Keratinocyte (primary cell): ENCODE measurements around the gene PEPD. TPM values are rescaled to one million over a fixed set of nuclear protein-coding genes. Genes with fewer than 3 reads are reported as not detected.

Experiments used
- DNase-seq: peaks from one replicate; pipeline ENCODE4 v3.0.0-alpha.2; 2011; ENCODE audit warnings: low read depth, missing footprints, low spot score
- FAIRE-seq: peaks from 2 replicates; lab custom pipeline; 2011; peaks lifted over from hg19 to GRCh38; lab: Jason Lieb, UNC
- H2AFZ ChIP-seq: 2 replicates; pipeline ENCODE4 v1.6.0; 2012; ENCODE audit warnings: low read length, control low read depth, inconsistent platforms; ENCODE audit not compliant: control insufficient read depth
- H3K27ac ChIP-seq: 2 replicates; pipeline ENCODE4 v1.5.1; 2011; ENCODE audit warnings: low read length; ENCODE audit not compliant: control insufficient read depth, insufficient read depth
- H3K27me3 ChIP-seq: 3 replicates; pipeline ENCODE4 v1.6.0; 2011; ENCODE audit warnings: low read length; ENCODE audit not compliant: control insufficient read depth, insufficient read depth; ENCODE audit errors: extremely low read depth
- H3K36me3 ChIP-seq, 2 experiments: 2 replicates in 1 of 2; 3 replicates in 1 of 2; pipeline ENCODE4 v1.5.1; 2011; ENCODE audit warnings: low read length in 2 of 2, mild to moderate bottlenecking in 1 of 2; ENCODE audit not compliant: control insufficient read depth in 2 of 2, insufficient read depth in 2 of 2; ENCODE audit errors: extremely low read depth in 1 of 2
- H3K4me1 ChIP-seq: 3 replicates; pipeline ENCODE4 v1.5.1; 2011; ENCODE audit warnings: low read length; ENCODE audit not compliant: control insufficient read depth, insufficient read depth; ENCODE audit errors: extremely low read depth
- H3K4me2 ChIP-seq: 3 replicates; pipeline ENCODE4 v1.6.0; 2011; ENCODE audit warnings: low read depth, low read length; ENCODE audit not compliant: control insufficient read depth, insufficient read depth; ENCODE audit errors: extremely low read depth
- H3K4me3 ChIP-seq, 3 experiments: fragments of 200-600 bp in 1 of 3; sonication (generic) in 1 of 3; 2 replicates in 2 of 3; 3 replicates in 1 of 3; pipeline ENCODE4 v1.5.1; 2011 to 2016; ENCODE audit warnings: low read length in 3 of 3, mild to moderate bottlenecking in 3 of 3, control low read depth in 2 of 3, inconsistent platforms in 1 of 3, low read depth in 1 of 3, mixed read lengths in 1 of 3, mixed run types in 1 of 3, moderate library complexity in 1 of 3; ENCODE audit not compliant: control insufficient read depth in 2 of 3, insufficient read depth in 2 of 3; ENCODE audit errors: extremely low read depth in 1 of 3
- H3K79me2 ChIP-seq: 2 replicates; pipeline ENCODE4 v1.6.0; 2012; ENCODE audit warnings: low read length; ENCODE audit not compliant: control insufficient read depth, insufficient read depth
- H3K9ac ChIP-seq: 3 replicates; pipeline ENCODE4 v1.6.0; 2011; ENCODE audit warnings: low read length; ENCODE audit not compliant: control insufficient read depth, insufficient read depth; ENCODE audit errors: extremely low read depth
- H3K9me1 ChIP-seq: 3 replicates; pipeline ENCODE4 v1.6.0; 2011; ENCODE audit warnings: low read length; ENCODE audit not compliant: control insufficient read depth, insufficient read depth; ENCODE audit errors: extremely low read depth
- H3K9me3 ChIP-seq: 2 replicates; pipeline ENCODE4 v1.5.1; 2012; ENCODE audit warnings: low read depth, low read length; ENCODE audit not compliant: control insufficient read depth
- H4K20me1 ChIP-seq: 3 replicates; pipeline ENCODE4 v1.6.0; 2011; ENCODE audit warnings: low read length; ENCODE audit not compliant: control insufficient read depth, insufficient read depth; ENCODE audit errors: extremely low read depth
- EZH2 ChIP-seq: IDR thresholded peaks from one replicate; pipeline ENCODE4 v1.6.1; 2012; ENCODE audit warnings: inconsistent platforms, mild to moderate bottlenecking, low read length, moderate library complexity
- dilution Hi-C: fragments of 300-500 bp; cut with MboI; formaldehyde crosslinking; loops from one replicate; pipeline ENCODE4 v1.7.0; 2020; ENCODE audit warnings: low sequenced_read_pairs; ENCODE audit not compliant: extremely low pct_ligation_motif_present
- polyA plus RNA-seq, 5 experiments: library from polyadenylated mRNA; depleted of rRNA in 3 of 5; stranded (reverse) in 3 of 5; stranded (forward) in 1 of 5; unstranded in 1 of 5; fragments of >200 nt; gene quantifications; 1 replicate in 1 of 5; 2 replicates in 3 of 5; 3 replicates in 1 of 5; pipeline versions ENCODE4 v1.2.1 to v1.2.3, GENCODE V29; 2011 to 2012; ENCODE audit warnings: missing spikeins in 2 of 5, low read depth in 1 of 5, low replicate concordance in 1 of 5
- TF ChIP-seq, protein P1 (sequence below), 3 experiments: IDR thresholded peaks in 1 of 3; conservative IDR thresholded peaks in 1 of 3; optimal IDR thresholded peaks in 1 of 3; 2 replicates in 2 of 3; 3 replicates in 1 of 3; pipeline versions ENCODE3 to v1.5.1; 2011; ENCODE audit warnings: low read length in 3 of 3, mild to moderate bottlenecking in 3 of 3, moderate library complexity in 2 of 3, control low read depth in 1 of 3, inconsistent platforms in 1 of 3; ENCODE audit not compliant: insufficient read depth in 2 of 3; ENCODE audit errors: extremely low read depth in 1 of 3

Gene PEPD
- polyA plus RNA-seq, 1 donor (not counting 4 experiments of a cell fraction or from before 2014, with no cell fraction given) = 36.9 TPM

DNA sequence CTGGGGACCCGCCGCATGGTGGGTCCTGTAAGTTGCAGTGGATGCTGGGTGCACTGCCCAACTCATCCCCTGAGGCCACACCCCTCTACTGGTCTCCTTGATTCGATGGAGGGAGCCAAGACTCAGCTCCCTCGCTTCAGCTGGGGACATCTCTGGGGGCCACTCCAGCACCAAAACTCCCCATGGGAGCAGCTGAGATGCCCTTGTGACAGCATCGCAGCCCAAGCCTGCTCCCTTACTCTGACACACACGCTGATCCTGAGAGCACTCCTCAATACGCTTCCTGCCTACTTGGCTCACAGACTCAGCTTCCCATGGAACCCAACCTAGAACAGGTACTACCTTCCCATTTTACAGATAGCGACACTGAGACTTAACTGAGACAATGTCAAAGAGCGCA lies 56.2 kb downstream of the PEPD start:
- Histone ChIP-seq H3K9me1 (no peaks in the 10 kb centered on the region), H3K4me1 (no peaks in the 10 kb centered on the region), H3K9me3 (no peaks in the 10 kb centered on the region), H2AFZ (no peak overlapping the region), H3K4me2 (no peak overlapping the region), H3K36me3 (no peaks in the 10 kb centered on the region), H3K4me3 (no peak overlapping the region), H3K27ac (no peak overlapping the region), H3K27me3 (no peaks in the 10 kb centered on the region), H3K9ac (no peak overlapping the region), H3K79me2 (no peaks in the 10 kb centered on the region), H4K20me1 (no peaks in the 10 kb centered on the region)
- FAIRE-seq (no peak), DNase-seq (no peak)
- dilution Hi-C loops = no loop called here
- TF ChIP-seq, protein P1, sequence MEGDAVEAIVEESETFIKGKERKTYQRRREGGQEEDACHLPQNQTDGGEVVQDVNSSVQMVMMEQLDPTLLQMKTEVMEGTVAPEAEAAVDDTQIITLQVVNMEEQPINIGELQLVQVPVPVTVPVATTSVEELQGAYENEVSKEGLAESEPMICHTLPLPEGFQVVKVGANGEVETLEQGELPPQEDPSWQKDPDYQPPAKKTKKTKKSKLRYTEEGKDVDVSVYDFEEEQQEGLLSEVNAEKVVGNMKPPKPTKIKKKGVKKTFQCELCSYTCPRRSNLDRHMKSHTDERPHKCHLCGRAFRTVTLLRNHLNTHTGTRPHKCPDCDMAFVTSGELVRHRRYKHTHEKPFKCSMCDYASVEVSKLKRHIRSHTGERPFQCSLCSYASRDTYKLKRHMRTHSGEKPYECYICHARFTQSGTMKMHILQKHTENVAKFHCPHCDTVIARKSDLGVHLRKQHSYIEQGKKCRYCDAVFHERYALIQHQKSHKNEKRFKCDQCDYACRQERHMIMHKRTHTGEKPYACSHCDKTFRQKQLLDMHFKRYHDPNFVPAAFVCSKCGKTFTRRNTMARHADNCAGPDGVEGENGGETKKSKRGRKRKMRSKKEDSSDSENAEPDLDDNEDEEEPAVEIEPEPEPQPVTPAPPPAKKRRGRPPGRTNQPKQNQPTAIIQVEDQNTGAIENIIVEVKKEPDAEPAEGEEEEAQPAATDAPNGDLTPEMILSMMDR (optimal IDR thresholded peaks at IDR 0.05 in 1 of 3, IDR thresholded peaks at IDR 0.05 in 1 of 3, conservative IDR thresholded peaks at IDR 0.05 in 1 of 3; ENCODE audit: extremely low read depth in 1 of 3, insufficient read depth in 2 of 3, low read length in 3 of 3) = no peak
- TF ChIP-seq EZH2 = no peak

DNA sequence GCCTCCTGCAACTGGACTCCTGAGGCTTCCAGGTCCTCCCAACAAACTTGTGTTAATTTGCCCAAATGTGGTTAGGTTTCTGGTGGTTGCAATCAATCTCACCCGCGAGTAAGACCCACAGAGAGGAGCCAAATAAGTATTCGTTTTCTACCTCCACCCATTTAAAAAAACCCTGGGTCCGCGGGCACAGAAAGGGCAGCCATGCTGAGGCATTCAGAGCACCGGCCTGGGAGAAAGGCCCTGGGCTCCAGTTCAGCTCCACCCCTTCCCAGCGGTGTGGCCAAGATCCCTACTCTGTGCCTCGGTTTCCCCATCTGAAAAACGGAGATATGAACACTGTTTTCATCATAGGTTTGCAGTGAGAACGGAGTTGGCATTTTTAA lies 56.9 kb downstream of the PEPD start:
- no peak for DNase-seq

More for the DNA sequence above, 56.9 kb downstream of the PEPD start:
- Histone ChIP-seq H3K4me1 (no peaks in the 10 kb centered on the region), H3K9me1 (no peaks in the 10 kb centered on the region), H3K4me3 (no peak overlapping the region), H3K27ac (no peak overlapping the region), H3K9ac (no peak overlapping the region), H2AFZ (no peak overlapping the region), H3K9me3 (no peaks in the 10 kb centered on the region), H3K79me2 (no peaks in the 10 kb centered on the region), H3K36me3 (no peaks in the 10 kb centered on the region), H3K4me2 (no peak overlapping the region), H3K27me3 (no peaks in the 10 kb centered on the region), H4K20me1 (no peaks in the 10 kb centered on the region)
- TF ChIP-seq EZH2 = no peak
- TF ChIP-seq, protein P1 (optimal IDR thresholded peaks at IDR 0.05 in 1 of 3, IDR thresholded peaks at IDR 0.05 in 1 of 3, conservative IDR thresholded peaks at IDR 0.05 in 1 of 3; ENCODE audit: extremely low read depth in 1 of 3, insufficient read depth in 2 of 3, low read length in 3 of 3) = no peak
- FAIRE-seq = no peak
- dilution Hi-C loops = no loop called here
